ENCODE measurements around the gene GNPDA1.

Gene GNPDA1

GRCh38 chr5:141951332-141951781 lies 61.5 kb downstream of the GNPDA1 start:
- no peak for DNase-seq
